CD4-positive, alpha-beta T cell treated with Interleukin-6 for 4 hours (primary cell): Measurements from ENCODE around the gene PLPP1.

ENCODE experiments used
- DNase-seq: peaks from one replicate; pipeline ENCODE4 v3.0.0-alpha.2; 2020; ENCODE audit warnings: mixed read lengths

PLPP1 gene

GRCh38 chr5:55502759-55503158 lies 32.0 kb downstream of the PLPP1 start:
- no peak for DNase-seq

- DNase-seq = no peak
These were observed 36.3 kb downstream of the PLPP1 start for GRCh38 chr5:55498457-55498856.

GRCh38 chr5:55497712-55498111 lies 37.1 kb downstream of the PLPP1 start:
- DNase-seq = no peak

GRCh38 chr5:55495216-55495615 lies 39.5 kb downstream of the PLPP1 start:
- DNase-seq = no peak

GRCh38 chr5:55492449-55492848 lies 42.3 kb downstream of the PLPP1 start:
- DNase-seq = no peak

- DNase-seq = no peak
These were observed 49.7 kb downstream of the PLPP1 start for GRCh38 chr5:55485073-55485472.

- no peak for DNase-seq
These were observed 50.2 kb downstream of the PLPP1 start for GRCh38 chr5:55484531-55484930.

- DNase-seq = no peak
These were observed 50.9 kb downstream of the PLPP1 start for GRCh38 chr5:55483885-55484284.

GRCh38 chr5:55481293-55481855 lies 53.4 kb downstream of the PLPP1 start:
- DNase-seq = no peak

GRCh38 chr5:55480781-55481180 lies 54.0 kb downstream of the PLPP1 start:
- no peak for DNase-seq

- no peak for DNase-seq
These were observed 62.1 kb downstream of the PLPP1 start for GRCh38 chr5:55472642-55473041.

GRCh38 chr5:55471468-55471867 lies 63.3 kb downstream of the PLPP1 start:
- no peak for DNase-seq

- no peak for DNase-seq
These were observed 64.5 kb downstream of the PLPP1 start for GRCh38 chr5:55470282-55470681.

GRCh38 chr5:55469839-55470238 lies 64.9 kb downstream of the PLPP1 start:
- DNase-seq = no peak

GRCh38 chr5:55467862-55468551 lies 66.8 kb downstream of the PLPP1 start:
- DNase-seq = no peak

- DNase-seq = no peak
These were observed 71.2 kb downstream of the PLPP1 start for GRCh38 chr5:55463613-55464012.

- no peak for DNase-seq
These were observed 75.2 kb downstream of the PLPP1 start for GRCh38 chr5:55459572-55459971.

GRCh38 chr5:55456216-55456895 lies 78.4 kb downstream of the PLPP1 start:
- DNase-seq = no peak

GRCh38 chr5:55454282-55454681 lies 80.5 kb downstream of the PLPP1 start:
- no peak for DNase-seq

GRCh38 chr5:55453211-55453610 lies 81.6 kb downstream of the PLPP1 start:
- no peak for DNase-seq

GRCh38 chr5:55451976-55452375 lies 82.8 kb downstream of the PLPP1 start:
- no peak for DNase-seq

GRCh38 chr5:55450050-55450765 lies 84.6 kb downstream of the PLPP1 start:
- no peak for DNase-seq

- DNase-seq = no peak
These were observed 88.0 kb downstream of the PLPP1 start for GRCh38 chr5:55446640-55447351.
